ENCODE measurements around the gene NT5DC1. TPM values are rescaled to one million over a fixed set of nuclear protein-coding genes. Genes with fewer than 3 reads are reported as not detected.

Gene NT5DC1
- total RNA-seq, 1 donor from 2014 or later: 49.7 TPM

DNA sequence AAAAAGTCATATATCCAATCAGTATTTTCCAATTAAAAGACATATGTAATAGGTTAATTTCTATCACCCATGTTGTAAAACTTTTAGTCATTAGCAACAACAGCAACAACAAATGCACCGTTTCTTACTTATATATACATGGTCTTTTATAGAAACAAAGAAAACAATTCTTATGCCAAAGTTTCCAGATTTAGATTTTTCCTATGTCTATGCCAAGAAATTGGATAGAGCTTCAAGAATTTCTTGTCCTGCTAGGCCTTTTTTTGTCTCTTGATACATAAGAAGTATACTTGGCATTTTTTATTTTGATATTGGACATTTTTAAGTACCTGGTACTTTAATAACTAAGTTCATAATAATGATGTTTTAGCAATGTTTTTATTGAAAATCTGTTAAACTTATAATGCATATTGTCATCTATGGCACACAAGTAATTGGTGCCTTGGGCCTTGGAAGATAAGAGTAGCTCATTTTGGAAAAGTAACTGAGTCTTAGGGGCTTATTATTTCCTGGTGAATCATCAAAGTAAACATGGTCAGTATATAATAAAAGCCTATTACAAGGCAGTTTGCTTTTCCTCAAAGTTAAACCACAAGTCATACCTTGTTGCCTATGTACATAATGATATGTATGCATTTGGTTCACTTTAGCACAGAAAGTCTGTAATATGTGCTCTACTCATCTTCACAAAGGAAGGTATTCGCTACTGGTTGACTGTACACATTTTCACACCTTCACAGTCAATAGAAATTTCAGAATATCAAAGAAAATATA lies 29.9 kb upstream of the NT5DC1 start:
- ATAC-seq (no peak), DNase-seq (no peak)
- Histone ChIP-seq H3K27me3 (no peaks in the 10 kb centered on the region), H3K27ac (no peak overlapping the region), H3K4me1 (no peaks in the 10 kb centered on the region), H3K4me3 (no peak overlapping the region), H3K36me3 (no peaks in the 10 kb centered on the region), H3K9me3 (no peaks in the 10 kb centered on the region)
- TF ChIP-seq, protein P1, sequence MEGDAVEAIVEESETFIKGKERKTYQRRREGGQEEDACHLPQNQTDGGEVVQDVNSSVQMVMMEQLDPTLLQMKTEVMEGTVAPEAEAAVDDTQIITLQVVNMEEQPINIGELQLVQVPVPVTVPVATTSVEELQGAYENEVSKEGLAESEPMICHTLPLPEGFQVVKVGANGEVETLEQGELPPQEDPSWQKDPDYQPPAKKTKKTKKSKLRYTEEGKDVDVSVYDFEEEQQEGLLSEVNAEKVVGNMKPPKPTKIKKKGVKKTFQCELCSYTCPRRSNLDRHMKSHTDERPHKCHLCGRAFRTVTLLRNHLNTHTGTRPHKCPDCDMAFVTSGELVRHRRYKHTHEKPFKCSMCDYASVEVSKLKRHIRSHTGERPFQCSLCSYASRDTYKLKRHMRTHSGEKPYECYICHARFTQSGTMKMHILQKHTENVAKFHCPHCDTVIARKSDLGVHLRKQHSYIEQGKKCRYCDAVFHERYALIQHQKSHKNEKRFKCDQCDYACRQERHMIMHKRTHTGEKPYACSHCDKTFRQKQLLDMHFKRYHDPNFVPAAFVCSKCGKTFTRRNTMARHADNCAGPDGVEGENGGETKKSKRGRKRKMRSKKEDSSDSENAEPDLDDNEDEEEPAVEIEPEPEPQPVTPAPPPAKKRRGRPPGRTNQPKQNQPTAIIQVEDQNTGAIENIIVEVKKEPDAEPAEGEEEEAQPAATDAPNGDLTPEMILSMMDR (IDR thresholded peaks at IDR 0.05): no peak
- intact Hi-C loops (cut with DNase I): no loop called here

DNA sequence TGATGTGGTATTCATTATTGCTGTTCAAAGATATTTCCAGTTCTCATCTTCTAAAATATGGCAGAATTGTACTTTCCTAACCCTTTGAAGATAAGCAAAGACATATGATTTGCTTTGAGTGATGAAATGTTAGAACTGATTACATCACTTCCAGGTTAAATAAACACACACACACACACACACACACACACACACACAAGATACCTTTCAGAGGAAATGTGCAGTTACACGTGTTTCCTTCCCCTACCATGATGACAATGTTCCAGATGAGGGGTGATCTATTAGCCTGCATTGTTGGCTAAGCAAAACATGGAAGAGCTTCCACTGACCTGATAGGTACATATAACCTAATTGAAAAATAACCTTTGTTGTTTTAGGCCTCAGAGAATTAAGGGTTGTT lies 28.3 kb upstream of the NT5DC1 start:
- intact Hi-C loops (cut with DNase I): no loop called here
- no peaks in the 10 kb centered on the region for H3K36me3 ChIP-seq
- H3K9me3 ChIP-seq: no peaks in the 10 kb centered on the region
- no peak overlapping the region for H3K4me3 ChIP-seq
- DNase-seq (no peak), ATAC-seq (no peak)
- no peak overlapping the region for H3K27ac ChIP-seq
- no peaks in the 10 kb centered on the region for H3K4me1 ChIP-seq
- no peaks in the 10 kb centered on the region for H3K27me3 ChIP-seq
- TF ChIP-seq, protein P1 (IDR thresholded peaks at IDR 0.05): no peak

DNA sequence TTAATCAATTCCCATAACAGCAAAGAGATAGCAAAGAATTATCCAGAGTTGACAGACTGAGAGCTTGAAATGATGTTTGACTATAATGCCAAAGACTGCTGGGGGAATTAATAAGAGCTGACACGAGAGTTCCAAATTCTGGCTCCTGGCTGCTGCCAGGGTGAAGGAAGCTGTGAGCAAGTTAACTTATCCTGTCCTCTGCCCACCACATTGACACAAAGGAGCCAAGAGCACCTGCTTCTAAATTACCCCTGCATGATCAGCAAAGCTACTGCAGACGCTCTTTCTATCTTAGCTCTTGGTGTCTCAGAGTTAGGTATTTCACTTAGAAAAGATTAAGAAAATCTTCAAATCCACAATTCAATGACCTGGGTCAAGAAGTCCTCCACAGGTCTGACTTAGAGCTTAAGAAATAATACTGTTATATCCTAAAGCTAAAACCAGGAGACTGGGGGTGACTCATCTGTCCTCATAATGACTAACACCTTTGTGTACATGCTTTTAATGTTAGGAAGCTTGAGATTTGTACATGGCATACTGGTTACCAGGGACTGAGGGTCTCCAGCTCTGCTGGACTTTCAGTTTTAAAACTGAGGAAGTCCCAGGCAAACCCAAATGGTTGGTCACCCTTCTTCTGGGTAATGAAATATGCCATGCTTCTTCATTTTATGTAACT lies 26.8 kb upstream of the NT5DC1 start:
- TF ChIP-seq, protein P1 (IDR thresholded peaks at IDR 0.05): no peak
- intact Hi-C loops (cut with DNase I): no loop called here
- Histone ChIP-seq H3K27ac (no peak overlapping the region), H3K9me3 (no peaks in the 10 kb centered on the region), H3K4me3 (no peak overlapping the region), H3K4me1 (no peaks in the 10 kb centered on the region), H3K27me3 (no peaks in the 10 kb centered on the region), H3K36me3 (no peaks in the 10 kb centered on the region)
- ATAC-seq (no peak), DNase-seq (no peak)

DNA sequence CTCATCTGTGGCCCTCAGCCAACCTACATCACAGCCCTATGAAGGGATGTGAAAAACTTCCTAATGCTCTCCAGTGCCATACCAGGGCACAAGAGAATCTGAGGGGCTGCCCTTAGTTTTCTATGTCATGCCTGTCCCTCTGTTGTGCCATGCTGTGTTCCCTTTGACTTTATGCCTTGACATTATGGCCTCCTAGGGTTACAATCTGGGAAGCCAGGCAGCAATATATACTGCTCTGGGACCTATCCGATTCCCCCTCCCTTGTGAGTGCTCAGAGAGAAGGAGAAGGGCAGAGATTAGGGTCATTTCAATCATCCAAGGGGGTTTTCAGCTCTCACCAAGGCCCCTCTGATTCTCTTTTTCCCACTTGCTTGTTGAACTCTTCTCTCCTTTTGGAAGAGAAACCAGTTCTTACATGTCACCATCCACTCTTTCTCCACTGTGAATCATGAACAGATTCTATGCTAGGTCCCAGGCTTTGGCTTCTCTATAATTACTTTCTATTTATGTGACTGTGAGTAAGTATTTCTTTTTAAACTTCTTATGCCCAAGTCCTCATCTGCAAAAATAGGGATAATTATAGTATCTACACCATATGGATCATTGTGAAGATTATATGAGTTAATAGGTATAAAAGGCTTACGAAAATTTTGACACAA lies 25.8 kb upstream of the NT5DC1 start:
- intact Hi-C loops (cut with DNase I): no loop called here
- Histone ChIP-seq H3K4me3 (no peak overlapping the region), H3K27ac (no peak overlapping the region), H3K9me3 (no peaks in the 10 kb centered on the region), H3K36me3 (no peaks in the 10 kb centered on the region), H3K27me3 (no peaks in the 10 kb centered on the region), H3K4me1 (no peaks in the 10 kb centered on the region)
- ATAC-seq (no peak), DNase-seq (no peak)
- TF ChIP-seq, protein P1 (IDR thresholded peaks at IDR 0.05): no peak

DNA sequence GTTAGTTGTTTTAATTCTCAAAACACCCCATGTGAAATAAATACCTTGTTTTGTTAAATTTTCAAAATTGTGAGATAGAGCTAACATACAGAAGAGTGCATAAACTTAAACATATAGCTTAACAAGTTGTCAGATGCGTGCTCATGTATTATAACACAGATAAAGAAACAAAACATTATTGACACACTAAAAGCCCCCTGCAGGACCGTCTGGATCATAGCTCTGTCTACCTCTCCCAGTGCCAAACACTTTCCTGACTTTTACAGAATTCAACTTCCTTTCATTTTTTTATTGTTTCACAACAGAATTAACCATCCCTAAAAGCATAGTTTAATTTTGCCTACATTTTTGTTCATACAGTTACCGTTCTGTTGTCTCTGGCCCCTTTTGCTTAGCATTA lies 22.1 kb upstream of the NT5DC1 start:
- no peak overlapping the region for H3K4me3 ChIP-seq
- no peak overlapping the region for H3K27ac ChIP-seq
- intact Hi-C loops (cut with DNase I): no loop called here
- no peak for ATAC-seq
- H3K9me3 ChIP-seq: no peaks in the 10 kb centered on the region
- no peak for DNase-seq
- no peaks in the 10 kb centered on the region for H3K27me3 ChIP-seq
- H3K36me3 ChIP-seq: no peaks in the 10 kb centered on the region
- H3K4me1 ChIP-seq: no peaks in the 10 kb centered on the region
- TF ChIP-seq, protein P1 (IDR thresholded peaks at IDR 0.05): no peak

All from upper lobe of right lung (tissue), 1 donor.